Activated T-cell treated with anti-CD3 and anti-CD28 coated beads for 1 hour (primary cell): ENCODE results near the gene ADCY1.

Experiments
- DNase-seq: peaks from one replicate; pipeline ENCODE4 v3.0.0-alpha.2; 2020; ENCODE audit warnings: low read depth

Gene ADCY1

DNA sequence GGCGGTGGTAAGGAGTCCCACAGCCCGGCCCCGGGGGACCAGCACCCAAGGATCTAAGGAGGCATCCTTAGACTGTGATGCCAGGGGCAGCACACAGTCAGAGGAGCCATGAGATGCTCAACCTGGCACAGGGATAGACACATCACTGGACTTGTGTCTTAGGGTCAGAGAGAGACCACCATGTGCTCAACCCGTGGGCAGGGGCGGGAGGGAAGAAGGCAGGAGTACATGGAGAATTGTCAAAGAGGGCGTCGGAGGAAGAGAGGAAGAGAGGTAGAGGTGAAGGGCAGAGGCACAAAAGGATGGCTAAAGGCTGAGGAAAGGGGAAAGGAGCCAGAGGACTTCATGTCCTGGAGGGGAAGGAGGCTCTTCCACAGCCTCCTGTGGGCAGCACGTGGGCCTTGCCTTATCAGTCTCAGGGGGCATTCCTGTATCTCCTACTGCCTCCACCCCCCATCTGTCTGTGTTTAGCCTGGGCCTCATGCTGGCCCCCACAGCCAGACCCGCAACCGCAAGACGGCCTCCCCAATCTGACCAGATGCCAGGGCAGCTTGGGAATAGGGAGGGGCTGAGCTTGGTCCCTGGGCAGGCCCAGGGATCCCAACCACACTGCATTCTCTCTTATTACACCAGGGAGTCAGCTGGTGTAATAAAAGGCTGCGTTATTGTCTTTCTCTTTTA, 2.2 kb downstream of the ADCY1 start:
- no peak for DNase-seq

DNA sequence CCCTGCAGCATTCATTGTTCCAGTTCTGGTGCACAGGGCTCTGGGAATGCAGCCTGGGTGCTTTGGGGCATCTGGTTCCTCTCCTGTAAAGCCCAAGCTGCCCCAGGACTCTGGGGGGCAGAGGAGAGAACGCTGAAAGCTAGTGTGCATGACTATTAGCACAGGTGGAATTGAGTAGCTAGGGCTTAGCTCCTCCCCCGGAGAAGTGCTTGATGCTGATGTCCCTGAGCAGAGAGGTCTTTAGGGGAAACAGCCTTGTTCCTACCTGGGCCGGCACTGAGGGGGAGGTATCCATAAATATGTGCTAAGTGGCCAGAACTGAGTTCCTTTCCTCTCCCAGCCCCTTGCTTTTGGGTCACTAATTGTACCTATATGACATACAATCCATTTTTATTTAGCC, 3.9 kb downstream of the ADCY1 start:
- DNase-seq: no peak

DNA sequence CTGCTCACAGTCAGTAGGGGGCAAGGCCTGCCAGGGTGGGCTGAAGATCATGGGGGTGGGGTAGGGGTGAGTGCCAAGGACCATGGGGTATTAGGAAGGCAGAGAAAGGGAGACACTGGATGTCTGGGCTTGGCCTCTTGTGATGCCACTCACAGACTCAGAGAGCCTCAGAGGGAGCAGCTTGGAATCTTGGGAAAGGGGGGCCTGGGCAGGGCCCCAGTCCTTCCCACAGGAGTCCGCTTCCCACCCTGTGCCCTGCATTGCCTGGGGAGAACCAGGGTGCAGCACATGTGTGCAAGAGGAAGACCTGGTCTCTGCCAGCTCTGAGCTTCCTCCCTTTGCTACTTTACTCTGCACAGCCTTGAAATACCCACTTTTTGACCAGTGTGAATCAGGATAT, 4.3 kb downstream of the ADCY1 start:
- DNase-seq: no peak

DNA sequence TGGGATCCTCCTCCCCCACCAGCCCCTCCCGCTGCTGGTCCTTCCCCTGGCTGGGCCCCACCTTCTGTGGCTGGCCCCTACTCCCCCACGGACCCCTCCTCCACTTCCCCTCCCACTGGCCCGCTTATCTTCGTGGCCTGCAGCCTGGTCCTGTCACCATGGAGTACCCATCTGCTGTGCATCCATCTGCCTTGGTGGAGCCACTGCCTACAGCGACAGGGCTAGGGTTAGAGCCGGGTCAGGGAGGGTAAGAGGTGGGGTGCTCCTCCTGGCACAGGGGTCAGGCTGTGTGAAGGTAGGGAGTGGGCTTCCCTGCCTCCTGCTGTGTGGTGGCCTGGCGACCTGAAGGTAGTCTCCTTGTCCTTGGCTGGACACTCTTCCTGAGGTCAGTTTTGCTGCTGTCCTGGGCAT, 5.2 kb downstream of the ADCY1 start:
- no peak for DNase-seq

DNA sequence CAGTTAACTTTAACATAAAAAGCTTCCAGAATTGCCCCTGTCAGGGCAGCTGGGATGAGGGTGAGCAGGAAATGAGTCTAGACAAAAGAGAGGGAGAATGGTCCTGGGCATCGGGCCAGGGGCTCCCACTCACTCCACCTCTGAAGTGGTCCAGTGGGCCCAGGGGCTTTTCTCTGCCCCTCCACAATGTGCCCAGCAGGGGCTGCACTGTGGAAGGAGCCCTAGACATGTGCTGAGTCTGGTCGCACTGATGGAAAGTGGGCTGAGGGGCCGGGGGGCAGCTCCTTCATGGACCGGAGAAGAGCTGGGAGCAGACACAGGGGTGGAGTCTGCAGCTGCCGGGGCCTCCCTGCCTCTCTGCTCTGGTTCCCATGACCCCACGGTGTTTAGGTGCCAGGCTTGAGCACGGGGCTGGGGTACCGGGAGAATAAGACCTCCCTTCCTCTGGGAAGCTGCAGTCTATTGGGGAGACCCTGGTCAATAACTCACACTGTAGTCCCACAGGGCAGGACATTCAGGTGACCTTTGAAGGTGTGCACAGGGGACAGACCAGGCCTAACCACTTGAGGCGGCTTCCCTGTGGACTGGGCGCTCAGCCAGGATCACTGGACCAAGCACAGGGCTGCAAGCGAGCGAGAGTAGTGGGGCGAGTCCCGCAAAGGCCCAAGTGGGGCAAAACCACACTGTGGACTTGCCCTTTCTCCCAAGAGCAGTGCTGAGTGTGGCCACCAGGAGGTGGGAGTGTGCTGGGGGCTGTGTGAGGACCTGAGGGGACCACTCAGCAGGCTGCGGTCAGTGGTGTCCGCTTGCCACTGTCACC, 6.1 kb downstream of the ADCY1 start:
- no peak for DNase-seq

DNA sequence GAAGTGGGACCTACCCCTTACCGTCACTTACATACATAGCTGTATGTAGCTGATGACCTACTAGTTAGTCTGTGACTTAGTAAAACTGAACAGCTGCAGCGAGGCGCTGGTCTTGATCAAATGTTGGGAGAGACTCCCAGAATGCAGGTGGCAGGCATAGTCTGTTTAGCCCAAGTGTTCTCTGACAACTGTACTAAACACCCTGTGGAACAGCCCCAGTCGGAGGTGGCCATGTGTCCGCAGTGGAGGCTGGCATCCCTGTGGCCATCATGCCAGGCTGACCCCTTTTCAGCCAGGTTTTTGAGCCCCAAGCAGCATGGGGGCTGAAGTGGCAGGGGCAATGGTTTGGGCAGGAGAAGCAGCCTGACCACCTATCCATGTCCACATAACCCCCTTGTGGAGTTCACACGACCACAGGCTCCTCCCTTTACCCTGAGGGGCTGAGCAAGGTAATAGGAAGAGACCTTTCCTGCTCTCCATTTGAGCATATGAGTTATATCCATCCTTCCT, 7.2 kb downstream of the ADCY1 start:
- no peak for DNase-seq

DNA sequence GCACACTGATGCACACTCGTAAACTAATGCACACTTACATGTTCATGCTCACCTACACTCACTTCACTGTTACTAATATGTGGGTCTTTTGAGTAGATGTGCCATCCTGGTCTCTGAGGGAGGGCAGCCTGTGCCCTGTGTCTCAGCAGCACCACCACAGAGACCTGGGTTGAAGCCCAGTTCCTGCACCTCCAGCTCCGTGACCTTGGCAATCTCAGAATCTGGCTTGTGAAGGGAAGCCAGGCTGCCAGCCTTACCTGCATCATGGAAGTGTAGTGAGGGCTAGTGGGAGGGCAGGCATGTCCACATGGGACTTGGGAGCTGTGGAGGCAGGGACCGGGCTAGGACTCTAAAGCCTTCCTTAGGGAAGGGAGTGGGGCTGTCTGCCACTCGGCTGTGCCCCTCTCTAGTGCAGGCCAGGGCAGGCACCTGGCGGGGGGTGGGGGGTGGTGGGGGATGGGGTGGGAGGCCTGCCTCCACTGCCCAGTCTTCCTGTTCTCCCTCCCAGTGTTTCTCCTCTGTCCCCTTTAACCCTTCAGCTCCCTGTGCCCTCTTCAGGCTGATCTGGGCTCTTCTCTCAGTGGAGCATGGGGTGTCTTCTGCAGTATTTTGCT, 8.1 kb downstream of the ADCY1 start:
- DNase-seq: no peak

DNA sequence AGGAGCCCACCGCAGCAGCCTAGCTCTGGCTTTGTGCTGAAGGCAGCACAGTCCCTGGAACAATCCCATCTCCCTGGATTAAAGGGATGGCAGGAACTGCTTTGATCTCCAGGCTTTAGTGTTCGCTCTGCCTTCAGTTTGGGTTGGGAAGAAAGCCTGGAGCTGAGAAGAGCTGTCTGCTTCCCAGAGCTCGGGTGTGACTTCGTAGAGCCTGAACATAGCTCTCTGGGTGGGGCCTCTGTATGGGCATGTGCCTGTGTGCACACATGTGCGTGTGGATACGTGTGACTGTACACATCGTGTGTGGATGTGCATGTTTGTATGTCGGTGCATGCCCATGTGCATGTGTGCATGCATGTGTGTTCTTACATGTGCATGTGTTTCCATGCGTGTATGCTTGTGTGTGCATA, 8.7 kb downstream of the ADCY1 start:
- DNase-seq: no peak

DNA sequence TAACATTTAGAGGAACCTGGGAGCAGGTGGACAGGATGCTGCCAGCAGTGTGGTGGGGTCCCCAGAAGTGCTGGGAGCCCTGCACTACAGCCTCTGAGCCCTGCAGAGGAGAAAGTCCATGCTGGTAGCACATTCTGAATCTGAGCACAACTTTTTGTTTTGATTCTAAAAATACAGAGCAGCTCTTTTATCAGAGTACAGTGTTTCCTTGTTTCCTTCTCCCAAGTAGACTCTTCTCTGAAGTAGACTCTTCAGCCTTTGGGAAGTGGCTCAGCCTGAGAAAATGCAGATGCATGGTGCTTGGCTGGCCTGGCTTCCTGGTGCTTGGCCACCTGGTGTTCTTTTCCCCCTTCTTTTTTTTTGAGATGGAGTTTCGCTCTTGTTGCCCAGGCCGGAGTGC, 9.1 kb downstream of the ADCY1 start:
- no peak for DNase-seq

DNA sequence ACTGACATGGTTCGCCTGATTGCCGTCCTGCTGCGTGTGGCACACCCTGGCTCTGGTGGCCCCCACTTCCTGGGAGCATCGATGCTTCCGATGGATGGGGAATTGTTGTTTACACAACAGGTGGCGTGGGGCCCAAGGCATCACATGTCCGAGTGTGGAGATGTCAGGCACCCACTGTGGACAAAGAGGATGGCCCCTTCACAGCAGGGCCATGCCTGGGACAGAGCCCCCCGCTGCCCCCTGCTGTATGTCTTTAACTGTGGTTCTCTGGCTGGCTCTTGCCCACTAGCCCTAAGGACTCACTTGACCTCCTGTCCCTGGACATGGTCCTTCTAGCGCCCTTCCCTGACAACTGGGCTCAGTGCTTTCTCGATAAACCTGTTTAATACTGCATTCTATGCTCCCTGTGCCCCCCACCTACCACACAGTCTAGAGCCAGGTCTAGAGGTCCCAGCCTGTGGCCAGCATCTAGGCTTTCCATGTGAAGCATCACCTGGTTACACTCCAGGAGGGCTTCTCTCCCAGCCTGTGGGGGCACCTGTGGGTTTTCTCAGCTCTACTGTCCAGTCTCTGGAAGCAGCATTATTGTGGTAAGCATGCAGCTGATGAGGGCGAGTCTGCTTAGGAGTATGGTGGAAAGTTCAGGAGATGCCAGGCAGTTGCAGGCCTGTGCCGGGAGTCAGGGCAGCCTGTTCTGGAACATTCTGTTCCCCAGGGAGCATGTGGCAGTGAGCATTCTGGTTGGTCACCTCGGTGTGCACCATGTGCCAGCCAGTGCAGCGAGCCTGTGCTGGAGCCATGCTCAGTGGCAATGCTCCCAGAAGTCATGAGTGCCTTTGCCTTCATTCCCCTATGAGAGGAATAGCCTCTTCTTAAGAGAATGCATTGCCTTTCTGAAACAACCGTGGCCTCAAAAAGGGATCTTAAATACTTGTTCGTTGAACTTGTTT, 10.4 kb downstream of the ADCY1 start:
- DNase-seq: no peak

DNA sequence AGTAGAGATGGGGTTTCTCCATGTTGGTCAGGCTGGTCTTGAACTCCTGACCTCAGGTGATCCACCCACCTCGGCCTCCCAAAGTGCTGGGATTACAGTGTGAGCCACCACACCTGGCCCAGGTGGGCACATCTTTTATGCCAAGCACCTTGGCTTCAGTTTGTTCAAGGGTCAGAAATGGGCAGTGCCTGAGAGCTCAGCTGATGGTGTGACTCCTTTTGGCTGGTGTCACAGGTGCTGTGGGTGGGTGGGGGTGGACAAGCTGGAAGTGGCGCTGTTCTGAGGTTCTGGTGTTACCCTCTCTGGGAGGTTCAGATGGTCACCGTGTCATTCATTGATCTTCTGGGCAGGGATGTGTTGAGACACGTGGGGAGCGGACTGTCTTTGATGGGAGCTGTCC, 11.5 kb downstream of the ADCY1 start:
- DNase-seq: no peak

DNA sequence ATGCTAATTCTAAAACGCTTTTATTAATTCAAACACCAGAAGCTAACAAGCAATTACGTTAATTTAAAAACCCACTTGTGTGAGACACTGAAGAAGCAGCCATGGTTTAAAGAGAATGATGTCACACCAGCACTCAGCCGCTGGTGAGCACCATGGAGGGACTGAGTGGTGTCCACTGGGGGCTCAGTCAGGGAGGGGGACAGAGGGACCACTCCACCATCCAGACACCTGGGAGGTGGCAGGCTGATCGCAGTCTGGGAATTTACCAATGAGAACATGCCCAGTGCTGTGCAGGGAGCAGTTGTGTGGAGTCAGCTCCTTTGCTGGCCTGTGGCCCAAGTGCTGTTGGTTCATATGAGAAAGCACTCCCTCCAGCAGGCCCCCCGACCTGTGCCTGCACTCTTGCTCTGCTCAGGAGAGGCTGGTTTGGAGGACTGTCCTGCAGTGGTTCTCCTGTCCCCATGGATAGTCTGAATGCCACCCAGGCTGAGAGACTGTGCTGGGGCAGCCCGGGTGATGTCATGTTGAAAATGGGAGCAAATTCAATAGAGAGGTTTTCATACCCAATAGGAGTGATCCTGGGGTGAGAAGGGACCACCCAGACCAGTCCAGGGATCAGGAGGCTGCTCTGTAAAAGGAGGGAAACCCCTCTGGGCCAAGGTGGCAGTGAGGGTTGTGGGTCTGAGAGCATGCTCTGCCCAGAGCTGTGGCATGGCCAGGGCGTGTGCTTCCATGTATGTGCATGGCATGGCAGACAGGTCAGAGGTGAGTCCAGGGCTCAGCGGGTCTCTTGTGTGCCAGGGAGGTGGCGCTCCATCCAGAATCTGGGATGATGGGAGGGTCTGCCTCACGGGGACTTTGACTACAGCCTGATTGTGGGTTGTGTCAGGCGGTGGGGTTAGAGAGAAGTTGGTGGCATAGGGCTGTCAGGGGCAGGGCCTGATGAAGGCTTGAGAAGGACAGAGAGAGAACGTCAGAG, 12.7 kb downstream of the ADCY1 start:
- DNase-seq: no peak

DNA sequence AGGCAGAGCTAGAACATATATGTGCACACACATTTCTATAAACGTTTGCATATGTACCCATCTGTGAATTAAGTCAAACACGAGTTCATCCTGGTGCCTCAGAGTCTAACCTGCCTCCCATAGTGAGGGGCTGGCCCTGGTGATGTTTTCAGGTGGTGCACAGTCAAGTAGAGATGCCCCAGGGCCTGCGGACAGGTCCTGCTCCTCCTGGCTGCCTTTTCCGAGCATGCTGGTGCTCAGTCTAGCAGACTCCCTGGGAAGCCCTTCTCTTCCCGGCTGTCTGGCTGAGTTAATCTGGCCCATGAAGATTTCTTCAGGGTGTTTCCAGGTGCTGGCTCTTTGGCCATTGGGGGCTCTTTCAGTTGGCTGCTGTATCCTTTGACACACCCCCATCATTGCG, 14.3 kb downstream of the ADCY1 start:
- no peak for DNase-seq

DNA sequence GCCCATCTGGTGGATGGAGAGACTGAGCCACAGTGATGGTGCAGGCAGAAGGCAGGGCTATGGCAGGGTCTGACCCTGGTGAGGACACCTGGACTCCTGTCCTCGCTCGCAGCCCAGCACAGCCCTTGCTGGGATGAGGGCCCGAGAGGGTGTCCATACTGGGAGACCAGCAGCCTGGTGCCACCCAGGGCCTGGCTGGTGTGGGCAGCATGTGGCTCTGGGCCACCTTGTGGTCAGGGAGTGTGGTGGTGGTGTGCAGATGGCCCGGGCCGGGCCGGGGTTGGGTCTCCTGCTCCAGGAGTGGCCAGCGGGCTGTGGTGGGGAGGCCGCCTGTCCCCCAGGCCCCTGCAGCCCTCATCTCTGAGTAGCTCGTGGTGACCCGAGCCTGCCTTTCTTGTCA, 14.9 kb downstream of the ADCY1 start:
- no peak for DNase-seq

DNA sequence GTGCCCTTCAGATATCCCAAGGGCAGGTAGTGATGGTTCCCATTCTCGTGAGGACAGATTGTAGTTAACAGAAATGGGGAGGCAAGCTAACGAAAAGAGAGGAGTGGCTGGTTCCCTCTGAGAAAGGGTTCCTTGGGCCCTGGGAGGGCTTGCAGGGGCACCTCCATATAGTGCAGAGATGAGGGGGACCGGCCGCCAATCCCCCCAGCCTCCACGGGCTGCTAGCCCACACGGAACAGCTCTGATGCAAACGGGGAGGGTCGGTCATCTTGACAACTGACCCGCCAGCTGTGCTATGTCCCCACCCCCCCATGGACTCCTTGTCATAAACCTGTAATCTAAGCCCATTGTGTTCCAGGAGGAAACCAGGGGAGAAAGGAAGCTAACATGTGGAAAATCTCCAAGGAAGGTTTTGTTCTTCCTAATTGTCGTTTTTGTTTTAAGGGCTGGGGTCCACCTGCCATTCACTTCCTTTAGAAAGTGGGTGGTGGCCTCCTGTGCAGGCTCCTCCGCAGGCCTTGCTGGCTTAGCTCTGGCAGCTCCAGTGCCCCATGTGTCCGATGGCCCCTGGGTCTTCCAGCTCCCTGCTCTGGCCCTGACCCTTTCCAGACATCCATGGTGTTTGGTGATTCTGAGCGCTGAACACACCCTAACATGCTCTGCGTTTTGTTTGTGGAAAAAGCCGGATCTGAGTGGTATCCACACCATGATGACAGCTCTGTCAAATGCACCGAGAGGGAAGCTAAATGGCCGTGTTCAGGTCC, 15.9 kb downstream of the ADCY1 start:
- DNase-seq: no peak

DNA sequence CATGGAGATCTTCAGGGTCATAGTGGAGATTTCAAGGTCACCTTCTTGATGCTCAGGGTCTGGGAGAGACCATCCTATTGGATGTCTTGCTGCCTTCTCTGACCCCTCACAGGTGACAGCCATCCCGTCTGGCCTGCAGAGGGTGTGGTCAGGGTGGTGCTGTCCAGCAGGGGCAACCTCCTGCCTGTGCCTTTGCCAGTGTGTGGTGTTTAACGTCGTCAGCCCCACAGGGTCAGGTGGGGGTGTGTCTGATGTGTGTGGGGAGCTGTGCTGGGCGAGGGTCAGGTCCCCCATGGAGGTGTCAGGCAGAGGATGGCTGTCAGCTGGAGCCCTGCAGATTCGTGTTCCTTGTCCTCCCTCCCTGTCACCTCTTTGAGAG, 16.5 kb downstream of the ADCY1 start:
- no peak for DNase-seq

DNA sequence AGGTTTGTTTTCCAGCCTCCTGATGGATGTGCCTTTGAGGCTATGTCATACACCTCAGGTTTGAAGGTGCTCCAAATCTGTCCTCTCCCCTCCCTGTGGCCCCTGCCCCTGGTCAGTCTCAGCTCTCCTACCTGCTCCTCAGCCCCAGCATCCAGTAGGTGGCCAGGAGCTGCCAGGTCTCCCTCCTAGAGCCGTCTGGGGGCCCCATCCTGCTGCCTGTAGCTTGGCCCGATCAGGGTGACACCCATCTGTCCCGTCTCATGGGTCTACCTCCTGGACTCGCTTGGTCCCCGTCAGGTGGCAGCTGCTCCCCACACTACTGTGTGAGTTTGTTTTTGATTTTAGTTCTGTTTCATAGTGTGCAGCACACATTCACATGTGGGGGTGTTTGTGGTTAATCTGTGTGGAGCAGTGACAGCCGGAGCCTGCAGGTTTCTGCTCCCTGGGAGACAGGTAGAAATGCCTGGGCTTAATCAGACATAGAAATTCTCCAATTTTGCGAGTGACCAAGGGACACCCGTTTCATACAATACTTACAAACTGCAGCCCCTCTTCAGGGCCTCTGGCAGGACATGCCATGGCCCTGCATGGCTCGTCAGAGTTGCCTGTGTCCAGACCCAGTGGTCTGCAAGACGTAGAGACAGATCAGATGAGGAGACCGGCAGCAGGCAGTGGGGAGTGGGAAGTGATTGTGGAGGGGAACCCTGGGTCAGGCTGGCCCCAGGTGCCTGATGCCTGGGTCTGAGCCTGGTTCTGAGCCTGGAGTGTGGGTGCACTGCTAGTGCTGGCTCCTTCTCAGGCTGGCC, 17.1 kb downstream of the ADCY1 start:
- no peak for DNase-seq

DNA sequence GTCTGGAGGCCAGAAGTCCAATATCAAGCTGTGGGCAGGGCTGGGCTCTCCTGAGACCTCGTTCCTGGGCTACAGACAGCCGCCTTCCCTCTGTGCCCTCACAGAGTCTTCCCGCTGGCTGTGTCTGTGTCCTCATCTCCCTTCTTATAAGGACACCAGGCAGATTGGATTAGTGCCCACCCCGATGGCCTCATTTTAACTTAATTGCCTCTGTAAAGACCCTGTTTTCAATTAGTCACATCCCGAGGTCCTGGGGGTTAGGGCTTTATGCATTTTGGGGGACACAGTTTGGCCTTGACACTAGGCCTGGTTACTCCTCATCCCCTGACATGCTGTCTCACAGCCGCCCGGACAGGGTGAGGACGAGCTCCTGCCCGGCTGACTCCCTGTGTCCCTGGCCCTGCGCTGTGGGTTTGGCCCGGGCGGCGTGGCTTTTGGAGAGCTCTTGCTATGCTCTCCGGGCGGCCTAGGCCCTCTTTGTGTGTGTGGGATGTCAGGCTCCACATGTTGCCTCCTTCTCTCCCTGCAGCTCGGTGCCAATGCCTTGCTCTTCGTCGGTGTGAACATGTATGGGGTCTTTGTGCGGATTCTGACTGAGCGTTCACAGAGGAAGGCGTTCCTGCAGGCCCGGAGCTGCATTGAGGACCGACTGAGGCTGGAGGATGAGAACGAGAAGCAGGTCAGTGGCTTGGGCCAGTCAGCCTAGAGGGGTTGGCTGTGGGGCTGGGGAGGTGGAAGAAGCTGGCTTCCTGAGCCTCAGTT, 18.2 kb downstream of the ADCY1 start:
- no peak for DNase-seq
